Lower leg skin (tissue), 4 donors: Measurements from ENCODE around the gene PCP4. TPM values are rescaled to one million over a fixed set of nuclear protein-coding genes. Genes with fewer than 3 reads are reported as not detected.
A peak's percentile ranks its signal among the peaks of the same experiment; 100 is the strongest.

Experiments used
- DNase-seq, 2 donors: peaks; one replicate each; pipeline ENCODE4 v3.0.0-alpha.2; 2019; ENCODE audit warnings: low spot score in 2 of 2
- H3K4me3 ChIP-seq: fragments of 200-600 bp; sonication (generic); 2 replicates; pipeline ENCODE4 v1.5.1; 2017; ENCODE audit warnings: mild to moderate bottlenecking, low read depth; ENCODE audit not compliant: poor library complexity, severe bottlenecking
- POLR2A ChIP-seq, 2 donors: fragments of 450-650 bp; IDR thresholded peaks; one replicate each; pipeline ENCODE4 v1.6.1; 2016 to 2017; ENCODE audit warnings: antibody characterized with exemption in 2 of 2, mild to moderate bottlenecking in 1 of 2, moderate library complexity in 1 of 2
- WGBS, 2 donors: methylation state at CpG; one replicate each; pipeline ENCODE4 v1.1.5; 2018; 5-methylcytosine and 5-hydroxymethylcytosine counted together
- intact Hi-C: fragments of 100-400 bp; cut with DNase I; formaldehyde crosslinking; loops from one replicate; pipeline ENCODE4 v1.15.0; 2023; ENCODE audit warnings: low total_unique reads
- total RNA-seq, 4 donors: library from RNA; depleted of rRNA; stranded (reverse); fragments of >200 nt; gene quantifications; one replicate each; pipeline ENCODE4 v1.1.0, GENCODE V29; 2016
- TF ChIP-seq, protein P1 (sequence below), 3 donors: fragments of 450-650 bp; IDR thresholded peaks; one replicate each; pipeline ENCODE4 v1.5.1; 2016; ENCODE audit warnings: antibody characterized with exemption in 3 of 3, mild to moderate bottlenecking in 3 of 3, moderate library complexity in 2 of 3

PCP4 gene
- total RNA-seq, 4 donors from 2014 or later, result 0.83 to 5.8 (median 1.2) TPM

DNA sequence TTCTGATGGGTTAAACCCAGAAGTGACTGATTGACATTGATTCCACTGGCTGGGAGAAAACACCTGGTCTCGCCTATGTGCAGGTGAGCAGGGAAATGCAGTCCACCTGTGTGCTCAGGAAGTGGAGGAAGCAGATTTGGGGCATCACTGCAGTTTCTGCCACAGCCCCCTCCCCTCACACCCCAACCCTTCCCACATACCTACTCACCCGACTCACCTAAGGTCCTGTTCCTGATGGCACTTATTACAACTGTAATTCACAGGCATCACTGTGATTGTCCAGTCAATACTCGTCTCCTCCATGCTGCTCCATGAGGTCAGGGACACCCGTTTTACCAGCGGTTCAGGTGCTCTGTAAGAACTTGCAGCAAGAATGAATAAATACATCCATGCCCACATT lies 68.5 kb downstream of the PCP4 start:
- 64 to 74% methylated on average over 5 of the region's 5 CpGs for WGBS, 2 donors

DNA sequence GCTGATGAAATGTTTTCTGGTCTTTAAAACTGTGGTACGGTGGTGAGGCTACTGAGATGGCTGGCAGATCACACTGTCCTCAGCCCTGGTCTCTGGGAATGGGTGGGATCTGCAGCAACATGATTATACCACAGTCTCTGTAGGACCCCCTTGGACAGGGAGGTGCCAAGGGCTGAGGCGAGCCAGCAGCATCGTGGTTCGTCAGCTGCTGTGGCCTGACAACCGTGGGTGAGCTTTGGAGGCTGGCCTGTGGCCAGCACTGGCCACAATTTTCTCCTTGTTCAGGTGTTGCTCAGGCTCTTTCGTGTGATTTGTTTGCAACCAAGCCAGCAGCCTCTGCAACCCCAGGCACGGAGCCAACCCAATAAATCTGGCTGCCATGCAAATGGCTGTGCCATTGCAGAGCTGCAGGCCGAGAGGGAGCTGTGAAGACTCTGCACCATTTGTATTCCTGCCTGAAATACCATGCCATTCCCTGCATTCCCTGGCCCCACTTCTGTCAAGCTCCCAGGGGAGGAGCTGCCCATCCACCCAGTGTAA lies 70.9 kb downstream of the PCP4 start:
- intact Hi-C loops, result no loop called here
- WGBS, 2 donors, result 51 to 52% methylated on average over 8 of the region's 8 CpGs
- no peak for TF ChIP-seq POLR2A (IDR thresholded peaks at IDR 0.05)
- TF ChIP-seq, protein P1, sequence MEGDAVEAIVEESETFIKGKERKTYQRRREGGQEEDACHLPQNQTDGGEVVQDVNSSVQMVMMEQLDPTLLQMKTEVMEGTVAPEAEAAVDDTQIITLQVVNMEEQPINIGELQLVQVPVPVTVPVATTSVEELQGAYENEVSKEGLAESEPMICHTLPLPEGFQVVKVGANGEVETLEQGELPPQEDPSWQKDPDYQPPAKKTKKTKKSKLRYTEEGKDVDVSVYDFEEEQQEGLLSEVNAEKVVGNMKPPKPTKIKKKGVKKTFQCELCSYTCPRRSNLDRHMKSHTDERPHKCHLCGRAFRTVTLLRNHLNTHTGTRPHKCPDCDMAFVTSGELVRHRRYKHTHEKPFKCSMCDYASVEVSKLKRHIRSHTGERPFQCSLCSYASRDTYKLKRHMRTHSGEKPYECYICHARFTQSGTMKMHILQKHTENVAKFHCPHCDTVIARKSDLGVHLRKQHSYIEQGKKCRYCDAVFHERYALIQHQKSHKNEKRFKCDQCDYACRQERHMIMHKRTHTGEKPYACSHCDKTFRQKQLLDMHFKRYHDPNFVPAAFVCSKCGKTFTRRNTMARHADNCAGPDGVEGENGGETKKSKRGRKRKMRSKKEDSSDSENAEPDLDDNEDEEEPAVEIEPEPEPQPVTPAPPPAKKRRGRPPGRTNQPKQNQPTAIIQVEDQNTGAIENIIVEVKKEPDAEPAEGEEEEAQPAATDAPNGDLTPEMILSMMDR (IDR thresholded peaks at IDR 0.05), result no peak
- peak in 1 of 2 donors; percentile 57 for DNase-seq
- no peak overlapping the region for H3K4me3 ChIP-seq

More for the DNA sequence above, 68.5 kb downstream of the PCP4 start:
- DNase-seq, result peak in 1 of 2 donors; percentile 42
- intact Hi-C loops, result no loop called here
- no peak overlapping the region for H3K4me3 ChIP-seq
- no peak for TF ChIP-seq POLR2A (IDR thresholded peaks at IDR 0.05)
- TF ChIP-seq, protein P1 (IDR thresholded peaks at IDR 0.05), result no peak

DNA sequence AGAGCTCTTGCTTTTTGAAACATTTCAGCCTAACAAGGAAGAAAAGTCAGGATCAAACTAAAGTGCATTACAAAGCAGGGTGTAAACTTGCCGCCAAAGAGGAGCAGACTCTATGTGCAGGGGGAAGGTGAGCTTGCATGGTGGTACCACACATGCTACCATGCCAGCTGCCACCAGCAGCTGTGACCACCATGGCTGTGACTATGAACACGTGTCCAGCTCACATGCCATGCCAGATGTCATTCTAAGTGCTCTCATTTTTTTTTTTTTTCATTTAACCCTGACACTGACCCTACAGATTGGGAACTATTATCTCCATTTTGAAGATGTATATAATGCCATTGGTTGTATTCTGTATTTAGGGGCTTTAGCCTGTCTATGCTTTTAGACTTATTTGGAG lies 79.0 kb downstream of the PCP4 start:
- 64 to 73% methylated on average over 2 of the region's 2 CpGs for WGBS, 2 donors
- no peak for TF ChIP-seq POLR2A (IDR thresholded peaks at IDR 0.05)
- TF ChIP-seq, protein P1 (IDR thresholded peaks at IDR 0.05), result no peak
- intact Hi-C loops, result no loop called here
- DNase-seq, result peak in 1 of 2 donors; percentile 21
- no peak overlapping the region for H3K4me3 ChIP-seq

DNA sequence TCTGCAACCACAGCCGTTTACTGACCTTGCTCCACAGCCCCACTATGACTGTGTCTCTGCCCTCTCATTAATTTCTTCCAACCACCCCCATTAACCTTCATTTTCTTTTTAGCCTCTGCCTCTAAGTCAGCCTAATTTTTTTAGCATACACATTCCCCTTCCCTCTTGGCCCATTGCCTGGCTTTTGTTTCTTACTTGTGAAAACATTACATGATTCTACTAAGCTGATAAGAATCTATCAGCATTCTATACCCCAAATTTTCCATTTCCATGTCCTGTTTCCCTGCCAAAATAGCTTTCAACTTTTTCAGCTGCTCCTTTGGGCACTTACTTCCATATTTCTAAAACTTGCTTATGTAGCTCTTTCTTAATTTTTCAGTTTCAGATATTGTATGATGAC lies 79.8 kb downstream of the PCP4 start:
- 59 to 66% methylated on average over 1 of the region's 1 CpG for WGBS, 2 donors
- TF ChIP-seq POLR2A (IDR thresholded peaks at IDR 0.05), result no peak
- TF ChIP-seq, protein P1 (IDR thresholded peaks at IDR 0.05), result no peak
- intact Hi-C loops, result no loop called here
- DNase-seq, result peak in 1 of 2 donors; percentile 6
- no peak overlapping the region for H3K4me3 ChIP-seq

DNA sequence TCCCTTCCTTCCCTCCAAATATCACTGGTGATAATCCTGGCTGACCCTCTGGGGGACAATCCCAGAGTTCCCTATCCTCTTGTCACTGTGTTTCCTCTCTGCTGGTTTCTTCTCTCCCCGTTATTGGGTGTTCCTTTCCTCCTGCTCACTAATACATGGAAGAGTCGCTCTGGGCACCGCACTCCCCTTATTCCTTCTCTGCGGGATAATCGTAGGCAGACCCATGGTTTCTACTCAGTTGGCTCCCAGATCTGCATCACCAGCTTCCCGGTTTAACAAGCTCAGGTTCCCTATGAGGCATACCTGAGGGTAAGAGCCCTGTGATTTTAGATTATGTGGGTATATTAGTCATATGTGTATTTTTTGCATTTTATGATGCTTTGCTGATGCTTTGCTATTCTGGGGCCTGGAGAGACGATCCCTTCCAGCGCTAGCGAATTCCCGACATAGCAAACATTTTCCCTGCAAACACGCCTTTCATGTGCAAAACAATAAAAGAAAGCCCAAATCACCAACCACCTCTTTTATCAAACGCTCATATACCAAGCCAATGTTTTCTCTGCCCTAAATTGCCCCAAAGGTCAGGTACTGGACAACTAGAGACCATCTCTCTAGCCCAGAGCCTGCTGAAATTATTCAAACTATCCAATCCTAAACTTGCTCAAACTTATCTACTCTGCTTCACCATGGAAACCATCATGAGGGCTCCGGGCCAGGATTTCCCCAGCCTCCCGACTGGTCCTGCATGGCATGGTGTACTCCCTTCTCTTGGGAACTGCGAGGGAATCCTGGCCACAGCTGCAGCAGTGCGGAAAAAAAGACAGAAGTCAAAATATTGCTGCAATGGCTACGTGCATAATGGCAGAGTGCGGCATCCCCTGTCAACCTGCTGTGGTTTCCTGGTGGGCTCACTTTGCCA lies 84.2 kb downstream of the PCP4 start:
- intact Hi-C loops, result no loop called here
- WGBS, 2 donors, result 56 to 64% methylated on average over 18 of the region's 18 CpGs
- H3K4me3 ChIP-seq, result no peak overlapping the region
- peak in 1 of 2 donors; percentile 65 for DNase-seq
- TF ChIP-seq POLR2A (IDR thresholded peaks at IDR 0.05), result no peak
- TF ChIP-seq, protein P1 (IDR thresholded peaks at IDR 0.05), result no peak
